Spinal cord (tissue), 10 donors: ENCODE results near the gene DNAL4. TPM values are rescaled to one million over a fixed set of nuclear protein-coding genes. Genes with fewer than 3 reads are reported as not detected.

Source experiments
- DNase-seq, 6 donors: peaks; one replicate each; pipeline versions ENCODE4 v3.0.0 to v3.0.0-alpha.2; 2013 to 2015; ENCODE audit warnings: low spot score in 6 of 6, low read depth in 4 of 6
- H3K27ac ChIP-seq: one replicate; pipeline ENCODE4 v1.5.1; 2013; ENCODE audit warnings: low read depth, low read length, control low read depth
- H3K27me3 ChIP-seq: one replicate; pipeline ENCODE4 v1.6.1; 2013; ENCODE audit warnings: low read length; ENCODE audit not compliant: control insufficient read depth, insufficient read depth
- H3K36me3 ChIP-seq: one replicate; pipeline ENCODE4 v1.6.1; 2013; ENCODE audit warnings: low read length; ENCODE audit not compliant: control insufficient read depth, insufficient read depth
- H3K4me1 ChIP-seq: one replicate; pipeline ENCODE4 v1.6.1; 2013; ENCODE audit warnings: low read length; ENCODE audit not compliant: control insufficient read depth, insufficient read depth
- H3K4me3 ChIP-seq: one replicate; pipeline ENCODE4 v1.5.1; 2013; ENCODE audit warnings: low read depth, low read length, control low read depth
- H3K9me3 ChIP-seq: one replicate; pipeline ENCODE4 v1.6.1; 2013; ENCODE audit warnings: low read length; ENCODE audit not compliant: control insufficient read depth, insufficient read depth
- WGBS: methylation state at CpG from one replicate; pipeline ENCODE4 v1.1.5; 2013; ENCODE audit warnings: missing lambda C conversion rate; ENCODE audit not compliant: insufficient coverage; 5-methylcytosine and 5-hydroxymethylcytosine counted together
- polyA plus RNA-seq, 2 donors: library from polyadenylated mRNA; unstranded; fragments of 120-200 nt; gene quantifications; one replicate each; pipeline ENCODE4 v1.2.1, GENCODE V29; 2013; ENCODE audit not compliant: insufficient read length in 2 of 2
- total RNA-seq, 2 donors: library from RNA; depleted of rRNA in 1 of 2; stranded (reverse); fragments of 120-200 nt in 1 of 2; fragments of >200 nt in 1 of 2; gene quantifications; one replicate each; pipeline versions ENCODE4 v1.2.3 to v1.2.4, GENCODE V29; 2013 to 2014
- donor health status: healthy.

Gene DNAL4
- total and polyA plus RNA-seq, 4 donors = 9.0 to 31.0 (median 21.6) TPM

- H3K36me3 ChIP-seq = peaks cover 48% of the 10 kb centered on the region
- 80% methylated on average over 7 of the region's 10 CpGs for WGBS
- no peak overlapping the region for H3K4me3 ChIP-seq
- H3K27me3 ChIP-seq = no peaks in the 10 kb centered on the region
- DNase-seq = no peak
- peaks cover 26% of the 10 kb centered on the region for H3K4me1 ChIP-seq
- no peak overlapping the region for H3K27ac ChIP-seq
- H3K9me3 ChIP-seq = no peaks in the 10 kb centered on the region
Measured at GRCh38 chr22:38828616-38829205, 34.8 kb upstream of the DNAL4 start.

GRCh38 chr22:38828191-38828590 is 34.2 kb upstream of the DNAL4 start:
- Histone ChIP-seq H3K36me3 (peaks cover 53% of the 10 kb centered on the region), H3K4me1 (peaks cover 24% of the 10 kb centered on the region), H3K4me3 (no peak overlapping the region), H3K27me3 (no peaks in the 10 kb centered on the region), H3K9me3 (no peaks in the 10 kb centered on the region), H3K27ac (no peak overlapping the region)
- 55% methylated on average over 10 of the region's 11 CpGs for WGBS
- no peak for DNase-seq

- no peak for DNase-seq
- Histone ChIP-seq H3K9me3 (no peaks in the 10 kb centered on the region), H3K27ac (no peak overlapping the region), H3K36me3 (peaks cover 60% of the 10 kb centered on the region), H3K4me1 (peaks cover 17% of the 10 kb centered on the region), H3K27me3 (no peaks in the 10 kb centered on the region), H3K4me3 (no peak overlapping the region)
Measured at GRCh38 chr22:38827510-38827909, 33.6 kb upstream of the DNAL4 start.

GRCh38 chr22:38826801-38827200 is 32.9 kb upstream of the DNAL4 start:
- no peak for DNase-seq
- no peak overlapping the region for H3K27ac ChIP-seq
- H3K9me3 ChIP-seq = no peaks in the 10 kb centered on the region
- 71% methylated on average over 2 of the region's 5 CpGs for WGBS
- H3K27me3 ChIP-seq = no peaks in the 10 kb centered on the region
- peaks cover 10% of the 10 kb centered on the region for H3K4me1 ChIP-seq
- H3K36me3 ChIP-seq = peaks cover 62% of the 10 kb centered on the region
- no peak overlapping the region for H3K4me3 ChIP-seq

DNA sequence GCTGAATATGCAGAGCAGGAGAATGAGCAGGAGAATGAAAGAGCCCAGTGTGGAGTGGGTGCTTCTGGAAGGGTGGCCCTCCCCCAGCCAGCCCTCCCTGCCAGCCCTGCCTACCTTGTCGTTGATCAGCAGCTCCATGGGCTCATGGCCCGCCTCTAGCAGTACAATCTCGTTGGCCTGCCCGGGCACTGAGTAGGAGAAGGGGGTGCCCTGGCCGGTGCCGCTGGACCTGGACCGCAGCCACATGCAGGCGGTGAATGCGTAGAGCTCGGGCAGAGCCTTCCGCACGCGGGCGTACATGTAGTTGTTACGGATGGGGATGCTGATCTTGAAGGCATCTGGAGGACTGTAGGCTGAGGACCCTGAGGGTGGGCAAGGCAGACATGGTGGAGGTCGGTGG is 32.4 kb upstream of the DNAL4 start:
- H3K36me3 ChIP-seq = peaks cover 64% of the 10 kb centered on the region
- 84% methylated on average over 16 of the region's 16 CpGs for WGBS
- no peak overlapping the region for H3K4me3 ChIP-seq
- H3K4me1 ChIP-seq = peaks cover 6% of the 10 kb centered on the region
- no peak overlapping the region for H3K27ac ChIP-seq
- H3K27me3 ChIP-seq = no peaks in the 10 kb centered on the region
- H3K9me3 ChIP-seq = no peaks in the 10 kb centered on the region
- DNase-seq = no peak

DNA sequence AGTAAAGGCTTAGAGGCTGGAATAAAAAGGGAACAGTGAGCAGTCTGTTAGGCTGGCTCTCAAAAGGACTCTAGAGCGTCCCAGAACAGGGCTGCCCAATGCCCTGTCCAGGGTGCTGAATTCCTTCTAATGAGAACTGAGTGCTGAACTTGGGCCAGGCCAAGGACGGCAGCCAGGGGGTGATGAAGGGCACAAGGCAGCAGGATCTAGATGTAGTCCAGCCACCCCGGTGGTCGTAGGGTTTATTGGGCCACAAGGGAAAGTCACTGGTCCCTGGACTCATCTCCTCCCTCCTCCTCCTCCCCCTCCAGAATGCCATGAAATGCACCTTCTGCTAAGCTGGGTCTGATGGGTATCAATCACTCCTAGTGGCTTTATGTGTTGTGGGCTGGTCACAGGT is 30.6 kb upstream of the DNAL4 start:
- no peaks in the 10 kb centered on the region for H3K9me3 ChIP-seq
- WGBS = 8% methylated on average over 2 of the region's 4 CpGs
- peaks cover 62% of the 10 kb centered on the region for H3K36me3 ChIP-seq
- no peaks in the 10 kb centered on the region for H3K27me3 ChIP-seq
- H3K4me3 ChIP-seq = no peak overlapping the region
- peaks cover 18% of the 10 kb centered on the region for H3K4me1 ChIP-seq
- DNase-seq = peak in 4 of 6 donors; percentile 54 to 90 (median 68)
- no peak overlapping the region for H3K27ac ChIP-seq

DNA sequence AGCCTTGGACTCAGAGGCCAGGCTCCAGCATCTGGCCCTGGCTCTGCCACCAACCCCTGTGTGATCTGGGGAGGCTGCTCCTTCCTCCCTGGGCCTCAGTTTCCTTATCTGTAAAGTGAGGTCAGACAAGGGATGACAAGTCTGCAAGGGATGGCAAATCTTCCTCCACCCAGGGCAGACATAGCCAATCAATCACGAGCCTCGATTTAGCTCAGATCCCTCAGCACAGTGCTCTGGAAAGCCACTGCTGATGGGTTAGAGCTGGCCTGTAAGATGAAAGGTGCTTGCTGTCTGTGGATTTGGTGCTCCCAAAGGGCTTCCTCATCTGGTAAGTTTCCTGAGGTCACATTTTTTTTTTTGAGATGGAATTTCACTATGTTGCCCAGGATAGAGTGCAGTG is 29.7 kb upstream of the DNAL4 start:
- Histone ChIP-seq H3K9me3 (no peaks in the 10 kb centered on the region), H3K27me3 (no peaks in the 10 kb centered on the region), H3K36me3 (peaks cover 67% of the 10 kb centered on the region), H3K4me1 (peaks cover 17% of the 10 kb centered on the region), H3K27ac (no peak overlapping the region), H3K4me3 (no peak overlapping the region)
- WGBS = no CpG with 5 or more reads among the region's 2 CpGs
- DNase-seq = no peak

GRCh38 chr22:38823076-38823475 is 29.1 kb upstream of the DNAL4 start:
- 95% methylated on average over 4 of the region's 4 CpGs for WGBS
- peaks cover 64% of the 10 kb centered on the region for H3K36me3 ChIP-seq
- H3K9me3 ChIP-seq = no peaks in the 10 kb centered on the region
- H3K27me3 ChIP-seq = no peaks in the 10 kb centered on the region
- no peak overlapping the region for H3K27ac ChIP-seq
- peaks cover 13% of the 10 kb centered on the region for H3K4me1 ChIP-seq
- no peak for DNase-seq
- no peak overlapping the region for H3K4me3 ChIP-seq

DNA sequence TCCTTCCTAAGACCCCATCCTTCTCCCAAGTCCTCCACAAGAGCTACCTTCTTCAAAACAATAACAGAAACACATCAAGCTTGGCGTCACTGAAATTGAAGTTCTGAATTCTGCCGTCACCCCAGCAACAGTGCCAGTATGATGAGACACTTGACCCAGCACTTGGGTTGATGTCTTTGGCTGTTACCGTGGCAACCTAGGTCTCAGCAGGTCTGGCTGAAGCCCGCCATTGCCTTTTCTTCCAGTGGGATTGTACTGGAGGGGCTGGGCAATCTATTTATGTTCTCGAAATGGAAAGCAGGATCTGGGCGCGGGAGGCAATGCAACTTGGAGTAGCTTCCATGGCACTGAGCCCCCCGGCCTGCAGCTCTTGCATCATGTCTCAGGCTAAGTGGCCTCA is 26.1 kb upstream of the DNAL4 start:
- no peaks in the 10 kb centered on the region for H3K9me3 ChIP-seq
- 39% methylated on average over 8 of the region's 8 CpGs for WGBS
- H3K27me3 ChIP-seq = no peaks in the 10 kb centered on the region
- H3K4me3 ChIP-seq = no peak overlapping the region
- no peak overlapping the region for H3K27ac ChIP-seq
- DNase-seq = peak in 2 of 6 donors; percentile 49 to 61
- H3K36me3 ChIP-seq = peaks cover 41% of the 10 kb centered on the region
- peaks cover 13% of the 10 kb centered on the region for H3K4me1 ChIP-seq

GRCh38 chr22:38819387-38819940 is 25.5 kb upstream of the DNAL4 start:
- Histone ChIP-seq H3K4me3 (no peak overlapping the region), H3K36me3 (peaks cover 40% of the 10 kb centered on the region), H3K9me3 (no peaks in the 10 kb centered on the region), H3K27ac (no peak overlapping the region), H3K27me3 (no peaks in the 10 kb centered on the region), H3K4me1 (peaks cover 13% of the 10 kb centered on the region)
- WGBS = 78% methylated on average over 9 of the region's 10 CpGs
- DNase-seq = no peak
